Measurements from ENCODE around the gene USP54. TPM values are rescaled to one million over a fixed set of nuclear protein-coding genes. Genes with fewer than 3 reads are reported as not detected.

USP54 gene
- total and polyA plus RNA-seq, 2 donors (not counting 3 experiments of a cell fraction or from before 2014, with no cell fraction given): 9.3 to 14.2 TPM

DNA sequence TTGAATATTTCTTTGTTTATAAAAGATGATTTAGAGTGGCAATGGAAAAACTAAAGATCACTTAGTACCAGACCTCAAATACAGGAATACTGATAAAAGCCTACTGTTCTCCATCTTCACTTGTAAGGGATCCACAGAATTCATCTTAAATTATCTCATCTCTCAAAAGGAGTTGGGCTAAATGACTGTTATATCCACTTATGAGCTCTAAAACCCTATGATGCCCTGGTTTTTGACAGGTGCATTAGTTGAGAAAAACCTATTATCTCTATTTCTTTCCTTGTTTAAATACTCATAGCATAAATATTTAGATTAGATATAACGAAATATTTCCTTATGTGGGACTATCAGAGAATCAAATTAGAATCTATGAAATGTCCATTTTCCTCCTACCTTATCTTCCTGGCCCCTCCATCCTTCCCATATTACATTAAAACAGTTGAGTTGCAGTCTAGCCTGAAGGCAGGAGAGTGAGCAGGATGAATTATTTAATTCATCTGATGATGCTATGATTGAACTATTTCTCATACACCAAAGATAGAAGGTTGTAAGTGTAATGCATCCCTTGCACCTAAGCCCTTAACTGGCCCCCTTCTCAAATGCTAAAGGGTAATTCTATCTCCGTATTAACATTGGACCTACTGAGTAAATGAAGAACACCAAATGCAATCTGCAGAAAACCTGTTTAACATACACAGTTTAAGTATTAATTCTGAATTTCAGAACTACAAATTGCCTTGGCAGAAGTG lies 125.0 kb downstream of the USP54 start:
- ChIA-PET POLR2A (interaction anchor here (0.7 kb wide), 1 partner anchor 1566 kb away, joined by 6 read pairs; no protein-coding TSS in a partner anchor), CTCF (interaction anchor here (0.6 kb wide), 1 partner anchor 8 kb away, joined by 3 read pairs; no protein-coding TSS in a partner anchor)

More for the DNA sequence above, 125.0 kb downstream of the USP54 start:
- DNase-seq (ENCODE audit: low read depth, low spot score) (no peak), FAIRE-seq (no peak)
- Histone ChIP-seq H3K9ac (replicated peaks; ENCODE audit: extremely low read depth, insufficient read depth, low read length) (no peak overlapping the region), H3K9me3 (replicated peaks; ENCODE audit: control insufficient read depth, insufficient read depth, low read length) (no peaks in the 10 kb centered on the region), H2AFZ (ENCODE audit: low read depth, low read length) (no peak overlapping the region), H3K4me1 (ENCODE audit: control insufficient read depth, extremely low read depth, insufficient read depth, low read length) (no peaks in the 10 kb centered on the region), H3K36me3 (ENCODE audit: control insufficient read depth in 2 of 2, extremely low read depth in 1 of 2, insufficient read depth in 2 of 2, low read length in 2 of 2) (peaks cover 8 to 12% of the 10 kb centered on the region in 2 experiments), H3K4me3 (replicated peaks in 1 of 3; ENCODE audit: insufficient read depth in 1 of 3, low read depth in 1 of 3, low read length in 3 of 3) (no peak overlapping the region), H3K79me2 (ENCODE audit: control insufficient read depth, insufficient read depth, low read length) (no peaks in the 10 kb centered on the region), H3K27ac (ENCODE audit: insufficient read depth, low read depth, low read length) (no peak overlapping the region), H3K9me1 (replicated peaks; ENCODE audit: control insufficient read depth, extremely low read depth, insufficient read depth, low read length) (no peaks in the 10 kb centered on the region), H3K27me3 (ENCODE audit: control insufficient read depth in 2 of 2, insufficient read depth in 2 of 2, low read length in 2 of 2) (no peaks in the 10 kb centered on the region), H3K4me2 (ENCODE audit: insufficient read depth, low read length) (no peak overlapping the region), H4K20me1 (replicated peaks; ENCODE audit: control insufficient read depth, extremely low read depth, insufficient read depth, low read length) (no peaks in the 10 kb centered on the region)
- dilution Hi-C loops (cut with MboI; ENCODE audit: extremely low pct_ligation_motif_present, low sequenced_read_pairs): no loop called here
- no peak for TF ChIP-seq POLR2A (IDR thresholded peaks at IDR 0.05; ENCODE audit: low read depth, low read length)
- TF ChIP-seq FOS (IDR thresholded peaks at IDR 0.05; ENCODE audit: borderline replicate concordance, insufficient read depth, low read length): no peak
- TF ChIP-seq, protein P1, sequence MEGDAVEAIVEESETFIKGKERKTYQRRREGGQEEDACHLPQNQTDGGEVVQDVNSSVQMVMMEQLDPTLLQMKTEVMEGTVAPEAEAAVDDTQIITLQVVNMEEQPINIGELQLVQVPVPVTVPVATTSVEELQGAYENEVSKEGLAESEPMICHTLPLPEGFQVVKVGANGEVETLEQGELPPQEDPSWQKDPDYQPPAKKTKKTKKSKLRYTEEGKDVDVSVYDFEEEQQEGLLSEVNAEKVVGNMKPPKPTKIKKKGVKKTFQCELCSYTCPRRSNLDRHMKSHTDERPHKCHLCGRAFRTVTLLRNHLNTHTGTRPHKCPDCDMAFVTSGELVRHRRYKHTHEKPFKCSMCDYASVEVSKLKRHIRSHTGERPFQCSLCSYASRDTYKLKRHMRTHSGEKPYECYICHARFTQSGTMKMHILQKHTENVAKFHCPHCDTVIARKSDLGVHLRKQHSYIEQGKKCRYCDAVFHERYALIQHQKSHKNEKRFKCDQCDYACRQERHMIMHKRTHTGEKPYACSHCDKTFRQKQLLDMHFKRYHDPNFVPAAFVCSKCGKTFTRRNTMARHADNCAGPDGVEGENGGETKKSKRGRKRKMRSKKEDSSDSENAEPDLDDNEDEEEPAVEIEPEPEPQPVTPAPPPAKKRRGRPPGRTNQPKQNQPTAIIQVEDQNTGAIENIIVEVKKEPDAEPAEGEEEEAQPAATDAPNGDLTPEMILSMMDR (IDR thresholded peaks at IDR 0.05; ENCODE audit: extremely low read depth in 1 of 2, insufficient read depth in 1 of 2, low read depth in 1 of 2, low read length in 2 of 2): no peak
- no peak for TF ChIP-seq JUN (IDR thresholded peaks at IDR 0.05; ENCODE audit: borderline replicate concordance, insufficient read depth, insufficient read length, low read depth)
- TF ChIP-seq, protein P2, sequence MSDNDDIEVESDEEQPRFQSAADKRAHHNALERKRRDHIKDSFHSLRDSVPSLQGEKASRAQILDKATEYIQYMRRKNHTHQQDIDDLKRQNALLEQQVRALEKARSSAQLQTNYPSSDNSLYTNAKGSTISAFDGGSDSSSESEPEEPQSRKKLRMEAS (IDR thresholded peaks at IDR 0.05; ENCODE audit: insufficient read depth, insufficient read length): no peak
- no peak for TF ChIP-seq MYC (IDR thresholded peaks at IDR 0.05; ENCODE audit: low read depth, low read length)
- no peak for TF ChIP-seq GATA2 (IDR thresholded peaks at IDR 0.05; ENCODE audit: insufficient read depth, insufficient read length, low read depth, low read length)
- intact Hi-C loops (cut with micrococcal nuclease): no loop called here
- no TSS peak for BruUV-seq (replicated peaks)

All from endothelial cell of umbilical vein (primary cell).